Lower leg skin (tissue), 3 donors: ENCODE results near the gene CD2AP.

Experiments used
- CTCF ChIP-seq, 3 donors: fragments of 450-650 bp; IDR thresholded peaks; one replicate each; pipeline ENCODE4 v1.5.1; 2016; ENCODE audit warnings: antibody characterized with exemption in 3 of 3, mild to moderate bottlenecking in 3 of 3, moderate library complexity in 2 of 3
- POLR2A ChIP-seq, 2 donors: fragments of 450-650 bp; IDR thresholded peaks; one replicate each; pipeline ENCODE4 v1.6.1; 2016 to 2017; ENCODE audit warnings: antibody characterized with exemption in 2 of 2, mild to moderate bottlenecking in 1 of 2, moderate library complexity in 1 of 2

GRCh38 chr6:47669684-47670513 lies 192.3 kb downstream of the CD2AP start:
- TF ChIP-seq CTCF (IDR thresholded peaks at IDR 0.05): no peak
- no peak for TF ChIP-seq POLR2A (IDR thresholded peaks at IDR 0.05)
